Left cardiac atrium (tissue), 4 donors: ENCODE measurements around the gene FOXE3. TPM values are rescaled to one million over a fixed set of nuclear protein-coding genes. Genes with fewer than 3 reads are reported as not detected.

ENCODE experiments used
- ATAC-seq, 2 donors: fragments of 200-7000 bp; cut with Tn5 transposase; one replicate each; pipeline ENCODE4 v1.9.1; 2020; ENCODE audit warnings: mild to moderate bottlenecking in 2 of 2, moderate library complexity in 2 of 2
- DNase-seq: peaks from one replicate; pipeline ENCODE4 v3.0.0-alpha.2; 2020
- intact Hi-C, 2 donors: fragments of 100-400 bp; cut with DNase I; formaldehyde crosslinking; loops; one replicate each; pipeline versions ENCODE4 v1.14.1 to v1.15.1; 2022 to 2023
- total RNA-seq, 2 donors: library from RNA; stranded (reverse); fragmentation: NEBNext Ultra II Directional; extraction: Animal tissue kit (Norgen Biotek cat#: 25700); gene quantifications; one replicate each; pipeline ENCODE4 v1.2.1, GENCODE V29; 2021
- donor health status: DM: no; HTN: yes; CAD: no.
- donor health status: DM: no; HTN: yes; CAD: no; lungs with severe emphysema.
- donor health status: DM: yes; HTN: yes; CAD: no.
- donor health status: Dilated cardiomyopathy.

FOXE3 gene
- total RNA-seq, 2 donors from 2014 or later = not detected

DNA sequence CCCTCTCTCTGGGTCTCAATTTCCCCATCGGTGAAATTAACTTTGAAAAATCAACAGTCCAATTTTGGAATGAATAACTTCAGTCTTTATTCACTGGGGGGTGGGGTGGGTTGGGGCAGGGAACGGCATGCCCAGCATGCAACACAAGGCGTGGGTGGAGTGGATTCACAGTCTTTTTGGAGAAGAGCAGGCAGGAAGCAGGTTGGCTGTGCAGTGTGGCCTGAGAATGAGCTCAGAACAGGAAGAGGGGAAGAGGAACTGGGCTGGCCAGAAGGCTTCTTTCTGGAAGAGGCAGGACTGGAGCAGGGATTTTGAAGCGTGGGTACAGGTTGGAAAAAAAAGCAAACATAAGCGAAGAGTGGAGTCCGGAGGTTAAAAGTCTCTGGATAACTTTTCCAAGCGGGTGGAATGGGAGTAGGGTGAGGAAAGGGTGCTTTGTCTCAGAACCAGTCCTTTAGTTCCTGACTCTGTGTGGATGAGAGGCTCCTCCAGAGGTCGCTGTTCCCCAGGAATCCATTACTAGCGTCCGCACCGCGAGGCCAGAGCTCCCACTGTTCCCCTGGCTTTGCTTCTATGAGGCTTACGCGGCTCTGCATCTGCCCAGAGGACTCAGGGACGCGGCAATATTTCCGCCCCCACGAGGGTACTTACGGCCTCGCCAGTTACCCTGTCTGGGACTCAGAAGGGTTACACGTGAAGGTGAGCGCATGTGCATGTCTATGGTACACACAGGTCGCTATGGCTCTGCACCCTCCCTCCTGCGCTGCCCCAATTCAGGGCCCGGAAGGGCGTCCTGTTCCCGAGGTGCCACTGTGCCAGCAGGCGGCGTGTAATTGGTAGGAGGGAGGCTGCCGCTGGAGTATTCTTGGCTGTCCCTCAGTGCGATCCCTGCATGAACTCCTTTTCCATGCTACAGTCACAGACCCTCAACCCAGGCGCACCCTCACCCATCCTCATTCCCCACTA, 16.3 kb downstream of the FOXE3 start:
- ATAC-seq = peak; percentile 77 to 81
- intact Hi-C loops = loop anchor here in 1 of 2 donors (2.0 to 5.0 kb wide), 2 partner anchors 278 to 295 kb away; no protein-coding TSS in a partner anchor
- peak; percentile 87 for DNase-seq

GRCh38 chr1:47433037-47433421, 16.9 kb downstream of the FOXE3 start:
- no peak for ATAC-seq
- DNase-seq = no peak
- intact Hi-C loops = loop anchor here in 1 of 2 donors (2.0 to 5.0 kb wide), 2 partner anchors 278 to 294 kb away; no protein-coding TSS in a partner anchor

DNA sequence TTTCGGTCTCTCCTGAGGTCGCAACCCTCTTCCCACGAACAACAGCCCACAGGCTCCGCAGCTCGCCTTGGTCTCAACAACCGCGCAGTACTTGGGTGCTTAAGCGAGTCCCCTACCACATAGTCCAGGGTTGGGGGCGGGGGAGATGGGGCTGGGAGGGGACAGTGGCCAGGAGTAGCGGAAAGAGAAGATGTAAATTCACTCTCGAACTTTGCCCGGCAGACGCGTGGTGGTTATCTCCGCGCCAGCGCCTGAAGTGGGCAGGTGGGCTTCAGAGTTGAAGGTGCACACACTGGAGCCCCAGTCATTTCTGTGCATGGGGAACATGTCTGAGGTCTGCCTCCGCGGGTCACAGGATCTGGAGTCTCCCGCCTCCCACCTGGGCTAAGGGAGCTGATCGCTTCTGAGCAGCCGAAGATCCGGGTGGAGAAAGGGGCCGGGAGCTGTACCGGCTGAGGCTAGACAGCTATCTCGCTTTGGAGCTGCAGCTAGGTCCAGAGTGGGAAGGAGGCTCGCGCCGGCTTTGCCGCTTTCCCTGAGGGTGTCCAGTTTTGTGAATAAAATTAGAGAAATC, 17.5 kb downstream of the FOXE3 start:
- DNase-seq = no peak
- intact Hi-C loops = loop anchor here in 1 of 2 donors (2.0 to 5.0 kb wide), 2 partner anchors 277 to 294 kb away; no protein-coding TSS in a partner anchor
- ATAC-seq = no peak

DNA sequence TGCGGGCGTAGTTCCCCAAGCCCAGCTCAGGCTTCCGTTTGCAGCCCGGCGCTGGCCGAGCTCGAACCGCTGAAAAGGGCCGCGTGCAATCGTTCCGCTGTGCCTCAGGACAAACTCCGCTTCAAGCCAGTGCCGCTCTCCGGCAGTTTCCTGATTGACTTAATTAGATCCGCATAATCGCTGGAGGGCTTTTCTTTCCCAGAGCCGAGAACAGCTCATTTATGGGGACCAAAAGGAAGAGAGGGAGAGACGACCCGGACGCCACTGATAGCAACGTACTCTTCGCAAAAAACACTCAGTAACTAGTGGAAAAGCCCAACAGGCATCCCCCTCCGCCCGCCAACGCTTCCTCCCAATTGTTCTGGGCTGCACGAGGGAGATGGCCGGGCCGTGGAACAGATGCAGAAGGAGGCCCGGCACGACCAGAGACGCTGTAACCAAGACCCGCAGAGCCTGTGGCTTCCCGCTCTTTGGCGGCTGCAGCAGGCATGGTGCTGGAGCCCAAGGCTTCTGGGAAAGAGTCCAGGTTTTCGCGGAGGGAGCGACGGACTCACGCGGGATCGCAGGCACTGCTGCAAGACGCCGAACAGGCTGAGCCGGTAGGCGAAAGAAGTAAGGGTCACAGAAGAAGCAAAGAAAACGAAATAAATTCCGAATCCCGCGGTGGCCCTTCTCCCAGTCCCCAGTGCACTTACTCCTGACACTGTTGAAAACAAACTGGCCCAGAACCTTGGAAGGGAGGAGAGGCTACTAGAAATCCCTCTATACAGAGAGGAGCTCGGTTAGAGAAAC, 18.2 kb downstream of the FOXE3 start:
- intact Hi-C loops = loop anchor here in 1 of 2 donors (5.0 kb wide), 1 partner anchor 293 kb away; no protein-coding TSS in a partner anchor
- DNase-seq (peak; percentile 69), ATAC-seq (no peak)

DNA sequence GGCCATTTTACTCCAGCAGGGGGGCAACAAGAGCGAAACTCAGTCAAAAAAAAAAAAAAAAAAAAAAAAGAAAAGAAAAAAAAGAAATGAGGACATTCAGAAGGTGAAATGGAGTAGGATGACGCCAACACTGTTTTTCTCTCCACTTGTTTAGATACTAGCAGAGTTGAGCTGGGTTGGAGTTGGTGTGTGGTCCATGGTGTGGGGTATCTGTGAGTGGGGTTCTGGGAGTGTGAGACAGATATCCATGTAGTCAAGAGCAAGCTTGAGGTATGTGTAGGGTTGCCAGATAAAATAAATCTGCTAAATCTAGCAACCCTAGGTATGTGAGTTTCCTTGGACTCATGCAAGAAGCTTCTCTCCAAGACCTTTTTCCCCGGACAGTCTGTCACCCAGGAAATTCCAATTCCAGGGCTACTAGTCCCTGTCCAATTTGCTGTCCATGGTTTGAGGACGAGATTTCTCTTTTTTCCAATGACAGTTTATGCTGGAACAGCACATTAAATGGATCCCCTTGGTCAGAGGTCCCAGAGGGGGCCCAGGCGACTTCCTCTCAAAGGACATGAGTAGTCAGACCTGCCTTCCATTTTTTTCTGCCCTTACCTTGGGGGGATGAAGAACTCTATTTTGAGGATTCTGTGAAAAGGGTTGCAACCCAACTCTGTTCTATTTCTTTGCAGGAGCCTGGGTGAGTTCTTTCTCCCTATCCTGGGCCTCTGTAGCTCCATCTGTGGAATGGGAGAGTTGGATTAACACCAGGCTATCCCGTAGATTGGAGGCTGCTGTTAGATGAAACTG, 19.6 kb downstream of the FOXE3 start:
- intact Hi-C loops = loop anchor here in 1 of 2 donors (5.0 kb wide), 1 partner anchor 277 kb away; no protein-coding TSS in a partner anchor
- no peak for ATAC-seq
- DNase-seq = no peak

DNA sequence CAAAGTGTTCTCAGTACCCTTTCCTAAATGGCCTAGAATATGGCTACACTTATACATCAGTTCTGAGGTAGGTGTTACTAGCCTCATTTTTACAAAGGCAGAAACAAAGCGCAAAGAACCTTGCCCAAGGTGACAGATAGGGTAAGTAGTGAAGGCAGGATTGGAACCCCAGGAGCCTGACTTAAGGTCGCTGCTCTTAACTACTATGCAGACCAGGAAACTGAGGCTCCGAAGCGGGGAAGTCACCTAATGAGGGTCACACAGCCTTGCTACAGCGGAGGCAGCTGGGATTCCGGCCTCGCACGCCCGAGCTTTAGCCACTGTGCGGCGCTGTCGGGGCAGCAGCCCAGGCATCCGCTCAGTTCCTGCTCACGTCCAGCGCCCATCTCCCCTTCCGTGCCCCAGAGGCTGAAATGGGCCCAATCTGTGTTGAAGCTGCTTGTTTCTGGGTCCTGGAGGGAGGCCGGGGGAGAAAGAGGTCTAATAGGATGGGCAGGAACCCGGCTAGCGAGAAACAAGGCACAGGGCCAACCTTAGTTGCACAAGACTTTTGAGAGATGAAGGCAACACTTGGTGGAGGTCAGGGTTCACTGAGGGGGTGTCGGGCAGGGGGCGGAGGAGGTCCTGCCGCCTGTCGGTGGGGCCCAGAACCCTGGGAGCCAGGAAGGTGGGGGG, 20.4 kb downstream of the FOXE3 start:
- intact Hi-C loops = loop anchor here in 1 of 2 donors (5.0 kb wide), 1 partner anchor 276 kb away; no protein-coding TSS in a partner anchor
- peak; percentile 17 to 35 for ATAC-seq
- DNase-seq = peak; percentile 71

GRCh38 chr1:47436979-47437446, 20.9 kb downstream of the FOXE3 start:
- ATAC-seq = peak; percentile 6 to 10
- DNase-seq = peak; percentile 43
- intact Hi-C loops = loop anchor here in 1 of 2 donors (5.0 kb wide), 1 partner anchor 275 kb away; no protein-coding TSS in a partner anchor

DNA sequence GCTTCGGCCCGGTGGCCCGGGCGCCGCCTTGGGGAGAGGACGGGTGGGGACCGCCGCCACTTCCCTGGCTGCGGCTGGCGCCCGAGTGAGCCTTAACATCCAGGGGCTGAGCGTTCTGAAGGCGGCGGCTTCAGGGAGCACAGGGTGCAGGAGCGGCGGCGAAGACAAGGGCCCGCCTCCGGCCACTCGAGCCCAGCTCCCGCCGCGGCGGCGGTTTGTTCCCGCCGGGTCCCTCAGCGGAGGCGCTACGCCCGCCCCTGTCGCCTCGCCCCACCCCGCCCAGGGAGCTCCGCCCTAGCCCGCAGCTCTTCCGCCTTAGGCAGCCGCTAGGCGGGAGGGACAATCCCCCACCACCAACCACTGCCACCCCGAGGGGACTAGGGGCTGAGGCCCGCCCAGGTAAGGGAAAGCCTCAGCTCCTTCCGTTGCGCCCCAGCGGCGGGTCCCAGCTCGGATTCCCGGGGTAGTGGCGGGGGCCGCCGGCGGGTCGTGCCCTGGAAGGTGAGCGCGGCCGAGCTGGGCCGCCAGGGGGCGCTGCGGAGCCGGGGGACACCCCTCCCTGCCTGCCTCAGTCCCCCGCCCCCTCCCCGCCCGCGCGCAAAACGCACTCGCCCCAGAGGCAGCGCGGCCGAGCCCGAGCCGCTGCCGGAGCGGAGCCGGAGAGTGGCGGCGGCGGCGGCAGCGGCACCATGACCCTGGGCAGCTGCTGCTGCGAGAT, 21.5 kb downstream of the FOXE3 start, which contains the start of gene FOXD2:
FOXD2 (plus strand) TSS at position 598 of the 718 bp plus-strand sequence; CDS start at position 690, 92 bp downstream.
- intact Hi-C loops = loop anchor here in 1 of 2 donors (5.0 kb wide), 1 partner anchor 275 kb away; no protein-coding TSS in a partner anchor
- peak; percentile 85 for DNase-seq
- ATAC-seq = peak; percentile 94

DNA sequence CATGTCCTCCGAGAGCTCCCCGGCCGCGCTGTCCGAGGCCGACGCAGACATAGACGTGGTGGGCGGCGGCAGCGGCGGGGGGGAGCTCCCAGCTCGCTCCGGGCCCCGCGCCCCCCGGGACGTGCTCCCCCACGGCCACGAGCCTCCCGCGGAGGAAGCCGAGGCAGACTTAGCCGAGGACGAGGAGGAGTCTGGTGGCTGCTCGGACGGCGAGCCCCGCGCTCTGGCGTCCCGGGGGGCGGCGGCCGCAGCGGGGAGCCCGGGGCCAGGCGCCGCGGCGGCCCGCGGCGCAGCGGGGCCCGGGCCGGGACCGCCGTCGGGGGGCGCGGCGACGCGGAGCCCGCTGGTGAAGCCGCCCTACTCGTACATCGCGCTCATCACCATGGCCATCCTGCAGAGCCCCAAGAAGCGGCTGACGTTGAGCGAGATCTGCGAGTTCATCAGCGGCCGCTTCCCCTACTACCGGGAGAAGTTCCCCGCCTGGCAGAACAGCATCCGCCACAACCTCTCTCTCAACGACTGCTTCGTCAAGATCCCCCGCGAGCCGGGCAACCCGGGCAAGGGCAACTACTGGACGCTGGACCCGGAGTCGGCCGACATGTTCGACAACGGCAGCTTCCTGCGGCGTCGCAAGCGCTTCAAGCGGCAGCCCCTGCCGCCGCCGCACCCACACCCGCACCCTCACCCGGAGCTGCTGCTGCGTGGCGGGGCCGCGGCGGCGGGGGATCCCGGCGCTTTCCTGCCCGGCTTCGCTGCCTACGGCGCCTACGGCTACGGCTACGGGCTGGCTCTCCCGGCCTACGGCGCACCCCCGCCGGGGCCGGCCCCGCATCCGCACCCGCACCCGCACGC, 22.3 kb downstream of the FOXE3 start:
- intact Hi-C loops = loop anchor here in 1 of 2 donors (5.0 kb wide), 1 partner anchor 274 kb away; no protein-coding TSS in a partner anchor
- no peak for ATAC-seq
- no peak for DNase-seq

DNA sequence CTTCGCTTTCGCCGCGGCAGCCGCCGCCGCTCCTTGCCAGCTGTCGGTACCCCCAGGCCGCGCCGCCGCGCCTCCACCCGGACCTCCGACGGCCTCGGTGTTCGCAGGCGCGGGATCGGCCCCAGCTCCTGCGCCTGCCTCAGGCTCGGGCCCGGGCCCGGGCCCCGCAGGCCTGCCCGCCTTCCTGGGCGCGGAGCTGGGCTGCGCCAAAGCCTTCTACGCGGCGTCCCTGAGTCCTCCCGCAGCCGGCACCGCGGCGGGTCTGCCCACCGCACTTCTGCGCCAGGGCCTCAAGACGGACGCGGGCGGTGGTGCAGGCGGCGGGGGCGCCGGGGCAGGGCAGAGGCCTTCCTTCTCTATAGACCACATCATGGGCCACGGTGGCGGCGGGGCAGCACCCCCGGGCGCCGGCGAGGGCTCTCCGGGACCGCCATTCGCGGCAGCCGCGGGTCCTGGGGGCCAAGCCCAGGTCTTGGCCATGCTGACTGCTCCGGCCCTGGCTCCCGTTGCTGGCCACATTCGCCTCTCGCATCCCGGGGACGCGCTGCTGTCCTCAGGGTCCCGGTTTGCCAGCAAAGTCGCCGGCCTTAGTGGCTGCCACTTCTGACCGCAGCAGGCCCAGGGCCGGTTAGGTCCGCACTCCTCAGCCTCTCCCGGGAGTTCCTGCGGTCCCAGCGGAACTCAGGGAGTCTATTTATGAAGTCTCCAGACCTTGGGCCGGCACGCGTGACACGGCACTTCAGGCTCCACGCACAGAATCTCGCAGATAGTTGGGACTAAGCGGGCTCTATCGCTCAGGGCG, 23.1 kb downstream of the FOXE3 start:
- no peak for ATAC-seq
- DNase-seq = no peak
- intact Hi-C loops = loop anchor here in 1 of 2 donors (5.0 kb wide), 1 partner anchor 273 kb away; no protein-coding TSS in a partner anchor

DNA sequence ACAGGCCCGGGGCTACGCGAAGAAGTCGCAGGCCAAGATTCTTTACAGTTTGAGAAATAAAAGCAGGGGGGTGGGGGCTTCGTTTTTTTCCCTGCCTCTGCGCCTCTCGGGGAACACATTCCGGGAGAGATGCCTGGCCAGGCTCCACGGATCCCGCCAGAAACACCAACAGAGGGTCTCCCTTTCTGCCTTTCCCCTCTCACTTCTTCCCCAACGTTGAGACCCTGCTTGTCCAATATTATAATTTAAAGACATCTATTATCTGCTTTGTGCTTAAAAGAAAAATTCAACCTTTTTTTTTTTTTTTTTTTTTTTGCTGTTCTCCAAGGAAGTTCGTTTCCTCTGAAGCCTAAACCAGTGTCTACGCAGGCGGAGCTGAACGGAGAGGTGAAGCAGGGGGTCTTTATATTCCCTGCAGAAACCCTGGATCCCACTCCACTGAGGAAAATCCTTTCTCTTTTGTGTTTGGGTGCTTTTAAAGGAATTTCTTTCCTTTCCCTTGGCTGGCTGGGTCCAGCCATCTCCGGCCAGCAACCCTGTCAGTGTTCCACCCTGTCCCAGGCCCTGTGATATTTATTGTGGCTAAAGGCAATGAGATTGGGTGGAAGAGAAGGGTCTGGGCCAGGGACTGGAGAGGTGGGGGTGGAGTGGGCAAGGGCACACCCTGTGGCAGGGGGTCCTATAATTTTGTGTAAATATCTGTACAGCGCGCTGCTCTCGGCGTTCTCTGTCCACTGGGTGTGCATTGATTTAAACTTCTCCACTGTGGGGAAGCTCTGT, 23.9 kb downstream of the FOXE3 start:
- no peak for ATAC-seq
- DNase-seq = no peak
- intact Hi-C loops = loop anchor here in 1 of 2 donors (5.0 kb wide), 1 partner anchor 272 kb away; no protein-coding TSS in a partner anchor

DNA sequence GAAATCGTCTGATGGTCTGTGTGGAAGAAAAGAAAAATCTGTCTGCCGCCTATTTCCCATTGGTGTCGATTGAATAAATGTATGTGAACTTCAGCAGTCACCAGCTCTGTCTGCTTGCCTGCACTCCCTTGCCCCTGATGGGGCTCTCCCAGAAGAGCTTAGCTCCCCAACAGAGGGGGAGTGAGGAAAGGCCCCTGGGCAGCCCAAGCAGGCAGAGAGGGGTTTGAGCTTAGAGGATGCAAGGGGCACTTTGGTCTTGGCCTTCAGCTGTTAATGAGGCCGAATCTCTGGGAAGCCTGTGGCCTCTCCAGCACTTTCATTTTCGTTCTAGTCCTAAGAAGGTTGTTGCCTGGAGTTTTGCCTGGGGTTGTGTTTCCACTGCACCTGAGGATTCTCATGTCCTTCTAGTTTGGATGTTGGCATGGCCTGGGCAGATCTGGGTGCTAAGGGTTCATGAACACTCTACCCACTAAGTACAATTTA, 24.6 kb downstream of the FOXE3 start:
- intact Hi-C loops = no loop called here
- DNase-seq = no peak

GRCh38 chr1:47441450-47442106, 25.5 kb downstream of the FOXE3 start:
- ATAC-seq (no peak), DNase-seq (no peak)
- intact Hi-C loops = no loop called here

More for the DNA sequence above, 24.6 kb downstream of the FOXE3 start:
- no peak for ATAC-seq
